Activated naive CD8-positive, alpha-beta T cell treated with anti-CD3 and anti-CD28 coated beads for 36 hours (primary cell): Measurements from ENCODE around the gene NCLN. TPM values are rescaled to one million over a fixed set of nuclear protein-coding genes. Genes with fewer than 3 reads are reported as not detected.
"Not testable (repeated sequence)": the region's sequence is repeated elsewhere in the genome, so short reads cannot be mapped to it uniquely, and the experiment has no call there.

ENCODE experiments used
- DNase-seq: peaks from one replicate; pipeline ENCODE4 v3.0.0; 2021
- H3K27ac Mint-ChIP-seq: one replicate; pipeline ENCODE4 v1.8.0; 2022; ENCODE audit warnings: mild to moderate bottlenecking, moderate library complexity, mixed read lengths
- H3K27me3 Mint-ChIP-seq: one replicate; pipeline ENCODE4 v1.8.0; 2022; ENCODE audit warnings: mild to moderate bottlenecking, mixed read lengths
- H3K36me3 Mint-ChIP-seq: one replicate; pipeline ENCODE4 v1.8.0; 2021; ENCODE audit warnings: mild to moderate bottlenecking, mixed read lengths
- H3K4me1 Mint-ChIP-seq: one replicate; pipeline ENCODE4 v1.8.0; 2021; ENCODE audit warnings: mixed read lengths
- H3K4me3 Mint-ChIP-seq: one replicate; pipeline ENCODE4 v1.8.0; 2022; ENCODE audit warnings: mild to moderate bottlenecking, moderate library complexity, mixed read lengths
- H3K9me3 Mint-ChIP-seq: one replicate; pipeline ENCODE4 v1.8.0; 2022; ENCODE audit warnings: mixed read lengths
- total RNA-seq, 2 experiments: library from RNA; stranded (reverse); gene quantifications; one replicate each; pipeline ENCODE4 v1.2.3, GENCODE V29; 2021

Gene NCLN
- total RNA-seq, 2 experiments from 2014 or later: 86.5 to 91.3 TPM

- Mint-ChIP-seq H3K36me3 (peaks cover 2% of the 10 kb centered on the region), H3K4me3 (no peak overlapping the region), H3K27ac (no peak overlapping the region), H3K9me3 (no peaks in the 10 kb centered on the region), H3K4me1 (no peaks in the 10 kb centered on the region), H3K27me3 (no peaks in the 10 kb centered on the region)
- no peak for DNase-seq
Measured at GRCh38 chr19:3150739-3151329, 34.9 kb upstream of the NCLN start.

GRCh38 chr19:3151563-3152418 lies 33.9 kb upstream of the NCLN start:
- H3K4me1 Mint-ChIP-seq: peaks cover 3% of the 10 kb centered on the region
- H3K27me3 Mint-ChIP-seq: no peaks in the 10 kb centered on the region
- no peak for DNase-seq
- no peak overlapping the region for H3K4me3 Mint-ChIP-seq
- no peak overlapping the region for H3K27ac Mint-ChIP-seq
- peaks cover 5% of the 10 kb centered on the region for H3K36me3 Mint-ChIP-seq
- no peaks in the 10 kb centered on the region for H3K9me3 Mint-ChIP-seq

GRCh38 chr19:3152419-3152780 lies 33.3 kb upstream of the NCLN start:
- Mint-ChIP-seq H3K27me3 (no peaks in the 10 kb centered on the region), H3K9me3 (no peaks in the 10 kb centered on the region), H3K4me3 (no peak overlapping the region), H3K4me1 (peaks cover 3% of the 10 kb centered on the region), H3K27ac (no peak overlapping the region), H3K36me3 (peaks cover 5% of the 10 kb centered on the region)
- no peak for DNase-seq

- peaks cover 5% of the 10 kb centered on the region for H3K36me3 Mint-ChIP-seq
- no peak for DNase-seq
- H3K4me3 Mint-ChIP-seq: no peak overlapping the region
- peaks cover 3% of the 10 kb centered on the region for H3K4me1 Mint-ChIP-seq
- no peaks in the 10 kb centered on the region for H3K9me3 Mint-ChIP-seq
- H3K27me3 Mint-ChIP-seq: no peaks in the 10 kb centered on the region
- H3K27ac Mint-ChIP-seq: no peak overlapping the region
Measured at GRCh38 chr19:3153286-3154230, 32.2 kb upstream of the NCLN start.

GRCh38 chr19:3154447-3154846 lies 31.3 kb upstream of the NCLN start:
- H3K27me3 Mint-ChIP-seq, H3K9me3 Mint-ChIP-seq, H3K4me1 Mint-ChIP-seq, H3K27ac Mint-ChIP-seq, DNase-seq, H3K36me3 Mint-ChIP-seq, H3K4me3 Mint-ChIP-seq: not testable (repeated sequence)

- no peak overlapping the region for H3K4me3 Mint-ChIP-seq
- H3K27ac Mint-ChIP-seq: no peak overlapping the region
- H3K36me3 Mint-ChIP-seq: peaks cover 8% of the 10 kb centered on the region
- H3K27me3 Mint-ChIP-seq: no peaks in the 10 kb centered on the region
- H3K4me1 Mint-ChIP-seq: peaks cover 3% of the 10 kb centered on the region
- peaks cover 2% of the 10 kb centered on the region for H3K9me3 Mint-ChIP-seq
- DNase-seq: peak; percentile 73
Measured at GRCh38 chr19:3154957-3155736, 30.6 kb upstream of the NCLN start.

GRCh38 chr19:3157096-3157845 lies 28.5 kb upstream of the NCLN start:
- peaks cover 8% of the 10 kb centered on the region for H3K4me1 Mint-ChIP-seq
- peak overlapping the region; percentile 22 for H3K27ac Mint-ChIP-seq
- peaks cover 11% of the 10 kb centered on the region for H3K36me3 Mint-ChIP-seq
- no peaks in the 10 kb centered on the region for H3K27me3 Mint-ChIP-seq
- peaks cover 4% of the 10 kb centered on the region for H3K9me3 Mint-ChIP-seq
- no peak overlapping the region for H3K4me3 Mint-ChIP-seq
- DNase-seq: no peak

GRCh38 chr19:3159565-3159964 lies 26.2 kb upstream of the NCLN start:
- H3K27me3 Mint-ChIP-seq: no peaks in the 10 kb centered on the region
- no peak for DNase-seq
- no peak overlapping the region for H3K27ac Mint-ChIP-seq
- peaks cover 13% of the 10 kb centered on the region for H3K4me1 Mint-ChIP-seq
- no peak overlapping the region for H3K4me3 Mint-ChIP-seq
- H3K9me3 Mint-ChIP-seq: peaks cover 4% of the 10 kb centered on the region
- peaks cover 11% of the 10 kb centered on the region for H3K36me3 Mint-ChIP-seq

- H3K4me3 Mint-ChIP-seq: no peak overlapping the region
- H3K27me3 Mint-ChIP-seq: no peaks in the 10 kb centered on the region
- DNase-seq: no peak
- peaks cover 4% of the 10 kb centered on the region for H3K9me3 Mint-ChIP-seq
- H3K4me1 Mint-ChIP-seq: peaks cover 13% of the 10 kb centered on the region
- H3K27ac Mint-ChIP-seq: no peak overlapping the region
- peaks cover 9% of the 10 kb centered on the region for H3K36me3 Mint-ChIP-seq
Measured at GRCh38 chr19:3160219-3160618, 25.5 kb upstream of the NCLN start.

- Mint-ChIP-seq H3K4me1 (peaks cover 15% of the 10 kb centered on the region), H3K27me3 (no peaks in the 10 kb centered on the region), H3K4me3 (no peak overlapping the region), H3K9me3 (peaks cover 4% of the 10 kb centered on the region), H3K27ac (no peak overlapping the region), H3K36me3 (peaks cover 6% of the 10 kb centered on the region)
- DNase-seq: no peak
Measured at GRCh38 chr19:3161453-3161852, 24.3 kb upstream of the NCLN start.

- H3K4me3 Mint-ChIP-seq: no peak overlapping the region
- H3K9me3 Mint-ChIP-seq: peaks cover 4% of the 10 kb centered on the region
- H3K27ac Mint-ChIP-seq: no peak overlapping the region
- DNase-seq: no peak
- H3K36me3 Mint-ChIP-seq: peaks cover 6% of the 10 kb centered on the region
- no peaks in the 10 kb centered on the region for H3K27me3 Mint-ChIP-seq
- H3K4me1 Mint-ChIP-seq: peaks cover 15% of the 10 kb centered on the region
Measured at GRCh38 chr19:3162418-3163229, 23.1 kb upstream of the NCLN start.

- no peak overlapping the region for H3K4me3 Mint-ChIP-seq
- peaks cover 7% of the 10 kb centered on the region for H3K36me3 Mint-ChIP-seq
- peak; percentile 68 for DNase-seq
- peaks cover 15% of the 10 kb centered on the region for H3K4me1 Mint-ChIP-seq
- H3K9me3 Mint-ChIP-seq: peaks cover 4% of the 10 kb centered on the region
- no peak overlapping the region for H3K27ac Mint-ChIP-seq
- H3K27me3 Mint-ChIP-seq: no peaks in the 10 kb centered on the region
Measured at GRCh38 chr19:3163230-3163886, 22.4 kb upstream of the NCLN start.

GRCh38 chr19:3163943-3164342 lies 21.8 kb upstream of the NCLN start:
- Mint-ChIP-seq H3K4me3 (no peak overlapping the region), H3K27ac (no peak overlapping the region), H3K4me1 (peaks cover 15% of the 10 kb centered on the region), H3K36me3 (peaks cover 7% of the 10 kb centered on the region), H3K9me3 (peaks cover 4% of the 10 kb centered on the region), H3K27me3 (no peaks in the 10 kb centered on the region)
- DNase-seq: no peak
